Lung (tissue), 12 donors: ENCODE measurements around the gene LRRC71. TPM values are rescaled to one million over a fixed set of nuclear protein-coding genes. Genes with fewer than 3 reads are reported as not detected.

Source experiments
- ATAC-seq: fragments of 200-7000 bp; cut with Tn5 transposase; one replicate; pipeline ENCODE4 v1.9.1; 2020; ENCODE audit warnings: moderate number of reproducible peaks; ENCODE audit not compliant: insufficient read depth, low FRiP score
- DNase-seq, 3 donors: peaks; one replicate each; pipeline ENCODE4 v3.0.0-alpha.2; 2013 to 2017
- H3K27ac ChIP-seq, 2 donors: one replicate each; pipeline ENCODE4 v1.5.1; 2013; ENCODE audit warnings: mild to moderate bottlenecking in 2 of 2, moderate library complexity in 2 of 2, control low read depth in 1 of 2, inconsistent platforms in 1 of 2, low read depth in 1 of 2, low read length in 1 of 2
- H3K27me3 ChIP-seq, 3 donors: one replicate each; pipeline ENCODE4 v1.5.1; 2013; ENCODE audit warnings: low read length in 2 of 3; ENCODE audit not compliant: control insufficient read depth in 3 of 3, insufficient read depth in 3 of 3
- H3K36me3 ChIP-seq, 4 donors: one replicate each; pipeline ENCODE4 v1.5.1; 2013; ENCODE audit warnings: low read length in 4 of 4, mild to moderate bottlenecking in 1 of 4, moderate library complexity in 1 of 4; ENCODE audit not compliant: control insufficient read depth in 4 of 4, insufficient read depth in 4 of 4
- H3K4me1 ChIP-seq, 5 donors: one replicate each; pipeline ENCODE4 v1.5.1; 2013; ENCODE audit warnings: low read length in 5 of 5, mild to moderate bottlenecking in 2 of 5, moderate library complexity in 1 of 5; ENCODE audit not compliant: control insufficient read depth in 5 of 5, insufficient read depth in 5 of 5
- H3K4me3 ChIP-seq: one replicate; pipeline ENCODE4 v1.5.1; 2013; ENCODE audit warnings: mild to moderate bottlenecking, control low read depth, moderate library complexity
- H3K9ac ChIP-seq, 2 donors: one replicate each; pipeline ENCODE4 v1.5.1; 2013; ENCODE audit warnings: low read length in 2 of 2, control low read depth in 1 of 2; ENCODE audit not compliant: insufficient read depth in 1 of 2
- H3K9me3 ChIP-seq, 4 donors: one replicate each; pipeline ENCODE4 v1.5.1; 2013; ENCODE audit warnings: low read length in 3 of 4, mild to moderate bottlenecking in 1 of 4, moderate library complexity in 1 of 4; ENCODE audit not compliant: control insufficient read depth in 4 of 4, insufficient read depth in 3 of 4
- WGBS, 2 donors: extraction: QIAGEN DNeasy Blood & Tissue Kit; methylation state at CpG; one replicate each; pipeline ENCODE4 v1.1.7; 2013; 5-methylcytosine and 5-hydroxymethylcytosine counted together
- polyA plus RNA-seq, 2 donors: library from polyadenylated mRNA; stranded (reverse); fragments of 200-250 nt; gene quantifications; one replicate each; pipeline ENCODE4 v1.2.1, GENCODE V29; 2013
- total RNA-seq, 2 donors: library from RNA; depleted of rRNA in 1 of 2; stranded (reverse); fragments of >200 nt in 1 of 2; gene quantifications; one replicate each; pipeline ENCODE4 v1.2.1, GENCODE V29; 2014 to 2021
- TF ChIP-seq, protein P1 (sequence below): IDR thresholded peaks from 2 replicates; pipeline ENCODE4 v1.5.1; 2012; ENCODE audit warnings: mild to moderate bottlenecking; ENCODE audit errors: control extremely low read depth, extremely low read depth
- donor health status: control.
- donor health status: control.
- donor health status: Bipolar disorder and iron deficiency.
- donor health status: healthy.
- donor health status: DM: yes; HTN: yes; CAD: no.

LRRC71 gene
- total and polyA plus RNA-seq, 4 donors, result 3.4 to 17.2 (median 4.2) TPM

DNA sequence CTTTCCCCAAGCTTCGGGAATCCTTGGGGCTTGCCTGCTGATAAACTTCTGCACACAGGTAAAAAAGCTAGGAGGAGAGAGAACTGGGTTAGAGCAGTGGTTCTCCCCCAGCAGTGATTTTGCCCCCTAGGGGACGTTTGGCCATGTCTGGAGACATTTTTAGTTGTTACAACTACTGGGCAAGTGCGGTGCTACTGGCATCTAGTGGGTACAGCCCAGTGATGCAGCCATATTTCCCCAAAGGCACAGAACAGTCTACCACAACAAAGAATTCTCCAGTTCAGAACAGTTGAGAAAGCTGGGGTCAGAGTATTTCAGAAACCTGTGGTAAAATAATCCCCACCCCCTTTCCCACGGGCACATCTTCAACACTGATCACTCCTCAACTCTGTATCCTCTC is 41.3 kb downstream of the LRRC71 start:
- DNase-seq (no peak), ATAC-seq (no peak)
- TF ChIP-seq, protein P1, sequence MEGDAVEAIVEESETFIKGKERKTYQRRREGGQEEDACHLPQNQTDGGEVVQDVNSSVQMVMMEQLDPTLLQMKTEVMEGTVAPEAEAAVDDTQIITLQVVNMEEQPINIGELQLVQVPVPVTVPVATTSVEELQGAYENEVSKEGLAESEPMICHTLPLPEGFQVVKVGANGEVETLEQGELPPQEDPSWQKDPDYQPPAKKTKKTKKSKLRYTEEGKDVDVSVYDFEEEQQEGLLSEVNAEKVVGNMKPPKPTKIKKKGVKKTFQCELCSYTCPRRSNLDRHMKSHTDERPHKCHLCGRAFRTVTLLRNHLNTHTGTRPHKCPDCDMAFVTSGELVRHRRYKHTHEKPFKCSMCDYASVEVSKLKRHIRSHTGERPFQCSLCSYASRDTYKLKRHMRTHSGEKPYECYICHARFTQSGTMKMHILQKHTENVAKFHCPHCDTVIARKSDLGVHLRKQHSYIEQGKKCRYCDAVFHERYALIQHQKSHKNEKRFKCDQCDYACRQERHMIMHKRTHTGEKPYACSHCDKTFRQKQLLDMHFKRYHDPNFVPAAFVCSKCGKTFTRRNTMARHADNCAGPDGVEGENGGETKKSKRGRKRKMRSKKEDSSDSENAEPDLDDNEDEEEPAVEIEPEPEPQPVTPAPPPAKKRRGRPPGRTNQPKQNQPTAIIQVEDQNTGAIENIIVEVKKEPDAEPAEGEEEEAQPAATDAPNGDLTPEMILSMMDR, result no peak
- peaks cover 24 to 39% (median 28%) of the 10 kb centered on the region in 4 donors for H3K36me3 ChIP-seq
- H3K4me1 ChIP-seq, result peaks cover 0 to 2% (median 0%) of the 10 kb centered on the region in 5 donors
- H3K9ac ChIP-seq, result no peak overlapping the region
- H3K27ac ChIP-seq, result no peak overlapping the region
- H3K27me3 ChIP-seq, result no peaks in the 10 kb centered on the region
- WGBS, 2 donors, result 66 to 68% methylated on average over 4 of the region's 4 CpGs
- no peaks in the 10 kb centered on the region for H3K9me3 ChIP-seq
- H3K4me3 ChIP-seq, result no peak overlapping the region

DNA sequence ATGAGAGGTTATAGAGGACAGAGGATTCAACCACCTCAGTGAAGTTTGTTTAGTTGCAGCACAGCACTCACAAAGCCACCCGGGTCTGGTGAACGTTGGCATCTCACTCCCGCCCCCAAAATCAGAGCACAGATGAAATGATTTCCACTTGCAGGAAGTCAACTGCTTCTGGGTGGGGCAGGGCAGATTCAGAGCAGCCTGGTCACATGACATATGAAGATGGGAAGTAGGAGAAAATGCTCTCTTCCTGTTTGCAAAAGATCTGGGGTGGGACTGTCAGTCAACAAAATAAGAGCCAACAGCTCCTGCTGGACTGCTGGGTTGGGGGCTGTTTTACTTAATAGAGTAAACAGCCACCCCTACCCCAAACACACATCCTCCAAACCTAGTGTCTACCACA is 43.2 kb downstream of the LRRC71 start:
- Histone ChIP-seq H3K27me3 (no peaks in the 10 kb centered on the region), H3K9me3 (no peaks in the 10 kb centered on the region), H3K4me1 (no peaks in the 10 kb centered on the region), H3K9ac (no peak overlapping the region), H3K36me3 (peaks cover 16 to 33% (median 32%) of the 10 kb centered on the region in 4 donors), H3K4me3 (no peak overlapping the region), H3K27ac (peak overlapping the region in 1 of 2 donors; percentile 13)
- WGBS, 2 donors, result 14 to 39% methylated on average over 3 of the region's 3 CpGs
- DNase-seq (peak in 1 of 3 donors; percentile 19), ATAC-seq (no peak)
- TF ChIP-seq, protein P1, result no peak

DNA sequence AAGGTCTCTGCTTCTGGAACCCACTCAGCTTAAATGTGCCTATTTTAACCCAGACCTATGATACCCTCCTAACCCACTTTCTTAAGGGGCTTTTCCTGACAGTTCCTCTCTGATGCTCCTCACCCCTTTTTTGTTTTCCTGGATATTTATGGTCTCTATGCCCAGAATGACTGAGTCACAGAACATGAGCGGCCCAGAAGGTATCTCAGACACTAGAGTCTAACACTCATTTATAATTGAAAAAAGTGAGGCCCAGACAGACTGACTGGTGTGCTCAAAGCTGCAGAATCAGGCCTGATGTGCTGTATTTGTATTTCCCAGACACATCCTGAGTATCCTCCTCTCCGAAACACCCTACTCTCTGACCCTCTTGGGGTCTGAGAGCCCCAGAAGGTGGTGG is 44.0 kb downstream of the LRRC71 start:
- TF ChIP-seq, protein P1, result no peak
- H3K4me3 ChIP-seq, result no peak overlapping the region
- no peaks in the 10 kb centered on the region for H3K9me3 ChIP-seq
- WGBS, 2 donors, result 94 to 98% methylated on average over 2 of the region's 2 CpGs
- no peak overlapping the region for H3K9ac ChIP-seq
- no peak overlapping the region for H3K27ac ChIP-seq
- DNase-seq (no peak), ATAC-seq (no peak)
- H3K36me3 ChIP-seq, result peaks cover 24 to 35% (median 33%) of the 10 kb centered on the region in 4 donors
- H3K4me1 ChIP-seq, result no peaks in the 10 kb centered on the region
- no peaks in the 10 kb centered on the region for H3K27me3 ChIP-seq

DNA sequence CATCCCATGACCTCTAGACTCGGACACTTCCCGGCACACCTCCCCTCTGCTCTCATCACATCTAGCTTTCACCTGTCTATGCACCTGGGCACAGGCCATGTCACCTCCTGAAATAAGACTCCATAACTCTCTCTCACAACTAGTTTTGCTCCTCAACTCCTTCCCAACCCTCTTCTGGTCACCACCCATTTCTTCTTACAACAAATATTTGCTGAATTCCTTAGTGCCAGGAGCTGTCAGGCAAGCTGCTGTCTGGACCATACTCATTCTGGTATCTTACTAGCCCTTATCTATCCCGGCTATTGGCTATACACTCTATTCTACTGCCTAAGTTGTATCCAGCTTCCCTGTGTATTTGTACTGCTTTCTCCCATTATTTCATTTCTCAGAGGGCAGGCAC is 49.1 kb downstream of the LRRC71 start:
- TF ChIP-seq, protein P1, result no peak
- no peak overlapping the region for H3K9ac ChIP-seq

More for the DNA sequence above, 49.1 kb downstream of the LRRC71 start:
- no peak overlapping the region for H3K4me3 ChIP-seq
- no peaks in the 10 kb centered on the region for H3K4me1 ChIP-seq
- WGBS, 2 donors, result 80 to 95% methylated on average over 3 of the region's 3 CpGs
- H3K27me3 ChIP-seq, result no peaks in the 10 kb centered on the region
- DNase-seq (no peak), ATAC-seq (no peak)
- no peak overlapping the region for H3K27ac ChIP-seq
- no peaks in the 10 kb centered on the region for H3K9me3 ChIP-seq
- peaks cover 23 to 34% (median 25%) of the 10 kb centered on the region in 4 donors for H3K36me3 ChIP-seq
